Measurements from ENCODE around the gene DUSP7.

DNA sequence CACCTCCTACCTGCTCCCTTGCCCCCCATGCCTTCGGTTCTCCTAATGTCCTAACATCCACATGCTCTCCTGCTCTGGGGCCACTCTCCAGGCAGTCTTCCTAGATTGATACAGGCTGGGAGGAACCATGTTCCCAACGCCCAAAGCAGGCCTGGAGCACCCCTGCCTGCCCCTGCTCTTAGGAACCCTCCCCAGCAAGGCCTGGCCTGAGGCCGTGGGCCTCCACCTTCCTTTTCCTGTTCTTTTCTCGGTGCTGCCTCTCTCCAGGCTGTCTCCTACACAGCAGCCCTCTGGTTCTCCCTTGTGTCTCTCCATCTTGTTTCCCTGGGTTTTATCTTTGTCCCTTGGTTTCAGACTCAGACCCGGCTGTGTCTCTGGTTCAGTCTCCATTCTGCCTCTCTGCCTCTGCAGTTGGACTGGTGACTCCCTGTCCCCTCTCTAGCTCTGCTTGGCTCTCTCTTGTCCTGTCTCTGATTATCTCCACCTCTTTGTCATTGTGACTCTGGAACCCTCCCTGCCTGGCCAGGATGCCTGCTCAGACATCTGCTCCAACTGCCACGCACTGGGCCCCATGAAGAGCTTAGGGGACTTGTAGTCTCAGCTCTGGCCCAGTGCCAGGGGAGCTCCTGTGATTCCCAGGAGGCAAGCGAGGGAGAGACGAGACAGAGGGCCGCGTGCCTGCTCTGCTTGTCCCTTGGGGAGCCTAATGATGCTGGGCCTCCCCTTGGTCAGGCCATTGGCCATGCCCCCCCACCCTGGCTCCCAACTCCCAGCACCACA, 34.7 kb downstream of the DUSP7 start:
- TF ChIP-seq GATA2 (IDR thresholded peaks at IDR 0.05; ENCODE audit: low read depth, low read length) (no peak), GATA3 (IDR thresholded peaks at IDR 0.05; ENCODE audit: low read depth, low read length) (no peak)

Data from SH-SY5Y (cell line).